HEK293 (cell line): ENCODE data around the gene SMIM36.

Experiments
- CTCF ChIA-PET: fragments of 350-600 bp; formaldehyde crosslinking; extraction: SDS; loops from one replicate; lab custom pipeline; 2021; ENCODE audit warnings: antibody characterized with exemption; lab: Yijun Ruan, JAX
- POLR2A ChIA-PET: fragments of 300-600 bp; formaldehyde crosslinking; extraction: SDS; loops from one replicate; lab custom pipeline; 2020; ENCODE audit warnings: antibody characterized with exemption, inconsistent platforms; lab: Yijun Ruan, JAX
- H3K27ac ChIP-seq: fragments of 200-500 bp; sonication (Bioruptor generic); 2 replicates; pipeline ENCODE4 v1.5.1; 2014; ENCODE audit warnings: low read depth, low read length, control low read depth, inconsistent platforms; ENCODE audit errors: extremely low read depth
- H3K36me3 ChIP-seq, 2 experiments: fragments of 200-500 bp in 1 of 2; sonication (Bioruptor generic) in 1 of 2; 1 replicate in 1 of 2; 2 replicates in 1 of 2; pipeline ENCODE4 v1.5.1; 2014 to 2017; ENCODE audit warnings: inconsistent platforms in 2 of 2, low read length in 2 of 2; ENCODE audit not compliant: control insufficient read depth in 2 of 2, insufficient read depth in 1 of 2
- H3K4me1 ChIP-seq: fragments of 200-500 bp; sonication (Bioruptor generic); 2 replicates; pipeline ENCODE4 v1.5.1; 2014; ENCODE audit warnings: mild to moderate bottlenecking, low read length, inconsistent platforms; ENCODE audit not compliant: control insufficient read depth, insufficient read depth
- H3K4me3 ChIP-seq: 2 replicates; pipeline ENCODE4 v1.5.1; 2011; ENCODE audit warnings: low read depth, mild to moderate bottlenecking, control low read depth, low read length, moderate library complexity
- H3K9me3 ChIP-seq: fragments of 200-500 bp; sonication (Bioruptor generic); 2 replicates; pipeline ENCODE4 v1.5.1; 2014; ENCODE audit warnings: low read depth, low read length, inconsistent platforms; ENCODE audit not compliant: control insufficient read depth, insufficient read depth
- GLIS2 ChIP-seq: fragments of 450-650 bp; formaldehyde crosslinking; IDR thresholded peaks from 2 replicates; pipeline ENCODE4 v1.5.1; 2016; ENCODE audit warnings: missing biosample characterization, missing genetic modification characterization
- HOXD13 ChIP-seq: sonication (generic); formaldehyde crosslinking; IDR thresholded peaks from 2 replicates; pipeline ENCODE4 v1.8.0; 2022; ENCODE audit warnings: missing genetic modification reagents, borderline replicate concordance
- KLF10 ChIP-seq: fragments of 450-650 bp; IDR thresholded peaks from 2 replicates; pipeline ENCODE4 v1.5.1; 2018; ENCODE audit warnings: missing biosample characterization, mild to moderate bottlenecking, missing genetic modification characterization
- KLF16 ChIP-seq: fragments of 450-650 bp; formaldehyde crosslinking; IDR thresholded peaks from 2 replicates; pipeline ENCODE4 v1.5.1; 2017; ENCODE audit warnings: missing biosample characterization, missing genetic modification characterization
- KLF7 ChIP-seq: fragments of 450-650 bp; formaldehyde crosslinking; IDR thresholded peaks from 2 replicates; pipeline ENCODE4 v1.5.1; 2016; ENCODE audit warnings: missing biosample characterization, missing genetic modification characterization, borderline replicate concordance
- ZNF114 ChIP-seq: fragments of 450-650 bp; formaldehyde crosslinking; IDR thresholded peaks from 2 replicates; pipeline ENCODE4 v1.5.0; 2017; ENCODE audit warnings: missing biosample characterization, missing genetic modification characterization
- ZNF184 ChIP-seq: fragments of 450-650 bp; IDR thresholded peaks from 2 replicates; pipeline ENCODE4 v1.5.1; 2018; ENCODE audit warnings: missing biosample characterization, mild to moderate bottlenecking, missing genetic modification characterization
- ZNF221 ChIP-seq: fragments of 450-650 bp; formaldehyde crosslinking; IDR thresholded peaks from 2 replicates; pipeline ENCODE4 v1.5.1; 2017; ENCODE audit warnings: missing biosample characterization, missing genetic modification characterization, borderline replicate concordance
- ZNF544 ChIP-seq: fragments of 450-650 bp; formaldehyde crosslinking; IDR thresholded peaks from 2 replicates; pipeline ENCODE4 v1.5.0; 2017; ENCODE audit warnings: missing biosample characterization, missing genetic modification characterization
- ZNF626 ChIP-seq: fragments of 450-650 bp; sonication (Bioruptor Pico); formaldehyde crosslinking; IDR thresholded peaks from 2 replicates; pipeline ENCODE4 v1.5.1; 2018; ENCODE audit warnings: missing biosample characterization, missing genetic modification characterization, inconsistent platforms
- ZNF843 ChIP-seq: fragments of 450-650 bp; formaldehyde crosslinking; IDR thresholded peaks from 2 replicates; pipeline ENCODE4 v1.5.1; 2016; ENCODE audit warnings: missing biosample characterization, missing genetic modification characterization
- TF ChIP-seq, protein P1 (sequence below): fragments of 450-650 bp; formaldehyde crosslinking; IDR thresholded peaks from 2 replicates; pipeline ENCODE4 v1.5.1; 2016; ENCODE audit warnings: missing biosample characterization, missing genetic modification characterization
- TF ChIP-seq, protein P2 (sequence below): fragments of 450-650 bp; formaldehyde crosslinking; IDR thresholded peaks from 2 replicates; pipeline ENCODE4 v1.5.1; 2016; ENCODE audit warnings: missing biosample characterization, missing genetic modification characterization
- TF ChIP-seq, protein P3 (sequence below): fragments of 450-650 bp; formaldehyde crosslinking; IDR thresholded peaks from 2 replicates; pipeline ENCODE4 v1.5.1; 2016; ENCODE audit warnings: missing biosample characterization, missing genetic modification characterization
- TF ChIP-seq, protein P4 (sequence below): fragments of 450-650 bp; formaldehyde crosslinking; IDR thresholded peaks from 2 replicates; pipeline ENCODE4 v1.5.1; 2016; ENCODE audit warnings: missing biosample characterization, missing genetic modification characterization
- TF ChIP-seq, protein P5 (sequence below): fragments of 450-650 bp; IDR thresholded peaks from 2 replicates; pipeline ENCODE4 v1.5.1; 2018; ENCODE audit warnings: missing biosample characterization, missing genetic modification characterization
- TF ChIP-seq, protein P6 (sequence below): fragments of 450-650 bp; formaldehyde crosslinking; IDR thresholded peaks from 2 replicates; pipeline ENCODE4 v1.5.1; 2016; ENCODE audit warnings: missing biosample characterization, missing genetic modification characterization
- TF ChIP-seq, protein P7 (sequence below): sonication (generic); formaldehyde crosslinking; IDR thresholded peaks from 2 replicates; pipeline ENCODE4 v1.8.1; 2022; ENCODE audit warnings: mild to moderate bottlenecking, moderate library complexity, missing genetic modification reagents

Gene SMIM36

DNA sequence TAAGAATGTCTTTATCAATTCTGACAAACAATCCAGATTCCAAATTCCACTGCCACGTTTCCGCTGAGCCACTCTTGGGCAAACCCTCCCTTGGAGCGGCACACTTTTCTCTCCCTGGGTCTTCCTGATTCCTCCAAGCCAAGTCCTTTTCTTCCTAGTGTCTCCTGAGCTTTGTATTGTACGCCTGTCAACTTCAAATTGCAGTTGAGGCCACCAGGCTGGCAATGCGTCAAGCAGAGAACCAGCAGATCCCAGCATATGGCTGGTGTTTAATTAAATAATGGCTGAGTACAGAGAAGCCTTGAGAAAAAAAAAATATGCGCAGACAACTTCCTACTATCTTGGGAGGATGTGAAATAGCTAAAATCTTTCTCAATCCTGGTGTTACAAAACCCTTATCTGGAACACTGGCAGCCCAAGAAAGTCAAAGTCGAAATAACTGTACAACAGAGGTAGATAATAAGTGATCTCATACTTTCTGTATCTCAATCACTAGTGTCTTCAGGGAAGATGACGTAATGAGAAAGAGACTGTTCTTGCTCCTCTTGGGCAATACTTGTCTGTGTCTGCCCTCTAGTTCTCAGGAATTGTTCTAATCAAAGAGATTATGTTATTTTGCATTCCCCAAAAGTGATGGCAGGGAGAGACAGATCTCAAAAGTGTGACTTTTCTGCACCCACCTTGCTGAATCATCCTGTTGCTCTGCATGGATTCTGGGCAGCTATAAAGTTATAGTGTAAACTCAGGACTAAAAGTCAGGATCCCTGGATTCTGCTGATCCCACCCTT lies 15.0 kb downstream of the SMIM36 start (continued):
- TF ChIP-seq, protein P1, sequence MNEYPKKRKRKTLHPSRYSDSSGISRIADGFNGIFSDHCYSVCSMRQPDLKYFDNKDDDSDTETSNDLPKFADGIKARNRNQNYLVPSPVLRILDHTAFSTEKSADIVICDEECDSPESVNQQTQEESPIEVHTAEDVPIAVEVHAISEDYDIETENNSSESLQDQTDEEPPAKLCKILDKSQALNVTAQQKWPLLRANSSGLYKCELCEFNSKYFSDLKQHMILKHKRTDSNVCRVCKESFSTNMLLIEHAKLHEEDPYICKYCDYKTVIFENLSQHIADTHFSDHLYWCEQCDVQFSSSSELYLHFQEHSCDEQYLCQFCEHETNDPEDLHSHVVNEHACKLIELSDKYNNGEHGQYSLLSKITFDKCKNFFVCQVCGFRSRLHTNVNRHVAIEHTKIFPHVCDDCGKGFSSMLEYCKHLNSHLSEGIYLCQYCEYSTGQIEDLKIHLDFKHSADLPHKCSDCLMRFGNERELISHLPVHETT (tag by site-specific recombination): no peak
- TF ChIP-seq KLF16 (no peak), HOXD13 (CRISPR knock-in tag) (no peak), ZNF221 (tag by site-specific recombination) (no peak), ZNF544 (tag by site-specific recombination) (no peak), ZNF626 (tag by site-specific recombination) (no peak), ZNF114 (tag by site-specific recombination) (no peak), ZNF184 (tag by site-specific recombination) (0 out of 2 replicates have a peak, but pooled peaks have one; percentile 13), GLIS2 (no peak), KLF10 (tag by site-specific recombination) (no peak)
- TF ChIP-seq, protein P2, sequence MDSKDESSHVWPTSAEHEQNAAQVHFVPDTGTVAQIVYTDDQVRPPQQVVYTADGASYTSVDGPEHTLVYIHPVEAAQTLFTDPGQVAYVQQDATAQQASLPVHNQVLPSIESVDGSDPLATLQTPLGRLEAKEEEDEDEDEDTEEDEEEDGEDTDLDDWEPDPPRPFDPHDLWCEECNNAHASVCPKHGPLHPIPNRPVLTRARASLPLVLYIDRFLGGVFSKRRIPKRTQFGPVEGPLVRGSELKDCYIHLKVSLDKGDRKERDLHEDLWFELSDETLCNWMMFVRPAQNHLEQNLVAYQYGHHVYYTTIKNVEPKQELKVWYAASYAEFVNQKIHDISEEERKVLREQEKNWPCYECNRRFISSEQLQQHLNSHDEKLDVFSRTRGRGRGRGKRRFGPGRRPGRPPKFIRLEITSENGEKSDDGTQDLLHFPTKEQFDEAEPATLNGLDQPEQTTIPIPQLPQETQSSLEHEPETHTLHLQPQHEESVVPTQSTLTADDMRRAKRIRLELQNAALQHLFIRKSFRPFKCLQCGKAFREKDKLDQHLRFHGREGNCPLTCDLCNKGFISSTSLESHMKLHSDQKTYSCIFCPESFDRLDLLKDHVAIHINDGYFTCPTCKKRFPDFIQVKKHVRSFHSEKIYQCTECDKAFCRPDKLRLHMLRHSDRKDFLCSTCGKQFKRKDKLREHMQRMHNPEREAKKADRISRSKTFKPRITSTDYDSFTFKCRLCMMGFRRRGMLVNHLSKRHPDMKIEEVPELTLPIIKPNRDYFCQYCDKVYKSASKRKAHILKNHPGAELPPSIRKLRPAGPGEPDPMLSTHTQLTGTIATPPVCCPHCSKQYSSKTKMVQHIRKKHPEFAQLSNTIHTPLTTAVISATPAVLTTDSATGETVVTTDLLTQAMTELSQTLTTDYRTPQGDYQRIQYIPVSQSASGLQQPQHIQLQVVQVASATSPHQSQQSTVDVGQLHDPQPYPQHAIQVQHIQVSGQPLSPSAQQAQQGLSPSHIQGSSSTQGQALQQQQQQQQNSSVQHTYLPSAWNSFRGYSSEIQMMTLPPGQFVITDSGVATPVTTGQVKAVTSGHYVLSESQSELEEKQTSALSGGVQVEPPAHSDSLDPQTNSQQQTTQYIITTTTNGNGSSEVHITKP (tag by site-specific recombination): no peak; the same call in 1 of the 2 replicates
- TF ChIP-seq, protein P3, sequence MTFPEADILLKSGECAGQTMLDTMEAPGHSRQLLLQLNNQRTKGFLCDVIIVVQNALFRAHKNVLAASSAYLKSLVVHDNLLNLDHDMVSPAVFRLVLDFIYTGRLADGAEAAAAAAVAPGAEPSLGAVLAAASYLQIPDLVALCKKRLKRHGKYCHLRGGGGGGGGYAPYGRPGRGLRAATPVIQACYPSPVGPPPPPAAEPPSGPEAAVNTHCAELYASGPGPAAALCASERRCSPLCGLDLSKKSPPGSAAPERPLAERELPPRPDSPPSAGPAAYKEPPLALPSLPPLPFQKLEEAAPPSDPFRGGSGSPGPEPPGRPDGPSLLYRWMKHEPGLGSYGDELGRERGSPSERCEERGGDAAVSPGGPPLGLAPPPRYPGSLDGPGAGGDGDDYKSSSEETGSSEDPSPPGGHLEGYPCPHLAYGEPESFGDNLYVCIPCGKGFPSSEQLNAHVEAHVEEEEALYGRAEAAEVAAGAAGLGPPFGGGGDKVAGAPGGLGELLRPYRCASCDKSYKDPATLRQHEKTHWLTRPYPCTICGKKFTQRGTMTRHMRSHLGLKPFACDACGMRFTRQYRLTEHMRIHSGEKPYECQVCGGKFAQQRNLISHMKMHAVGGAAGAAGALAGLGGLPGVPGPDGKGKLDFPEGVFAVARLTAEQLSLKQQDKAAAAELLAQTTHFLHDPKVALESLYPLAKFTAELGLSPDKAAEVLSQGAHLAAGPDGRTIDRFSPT (tag by site-specific recombination): no peak
- TF ChIP-seq, protein P4, sequence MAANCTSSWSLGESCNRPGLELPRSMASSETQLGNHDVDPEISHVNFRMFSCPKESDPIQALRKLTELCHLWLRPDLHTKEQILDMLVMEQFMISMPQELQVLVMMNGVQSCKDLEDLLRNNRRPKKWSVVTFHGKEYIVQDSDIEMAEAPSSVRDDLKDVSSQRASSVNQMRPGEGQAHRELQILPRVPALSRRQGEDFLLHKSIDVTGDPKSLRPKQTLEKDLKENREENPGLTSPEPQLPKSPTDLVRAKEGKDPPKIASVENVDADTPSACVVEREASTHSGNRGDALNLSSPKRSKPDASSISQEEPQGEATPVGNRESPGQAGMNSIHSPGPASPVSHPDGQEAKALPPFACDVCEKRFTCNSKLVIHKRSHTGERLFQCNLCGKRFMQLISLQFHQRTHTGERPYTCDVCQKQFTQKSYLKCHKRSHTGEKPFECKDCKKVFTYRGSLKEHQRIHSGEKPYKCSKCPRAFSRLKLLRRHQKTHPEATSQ: no peak
- TF ChIP-seq, protein P5, sequence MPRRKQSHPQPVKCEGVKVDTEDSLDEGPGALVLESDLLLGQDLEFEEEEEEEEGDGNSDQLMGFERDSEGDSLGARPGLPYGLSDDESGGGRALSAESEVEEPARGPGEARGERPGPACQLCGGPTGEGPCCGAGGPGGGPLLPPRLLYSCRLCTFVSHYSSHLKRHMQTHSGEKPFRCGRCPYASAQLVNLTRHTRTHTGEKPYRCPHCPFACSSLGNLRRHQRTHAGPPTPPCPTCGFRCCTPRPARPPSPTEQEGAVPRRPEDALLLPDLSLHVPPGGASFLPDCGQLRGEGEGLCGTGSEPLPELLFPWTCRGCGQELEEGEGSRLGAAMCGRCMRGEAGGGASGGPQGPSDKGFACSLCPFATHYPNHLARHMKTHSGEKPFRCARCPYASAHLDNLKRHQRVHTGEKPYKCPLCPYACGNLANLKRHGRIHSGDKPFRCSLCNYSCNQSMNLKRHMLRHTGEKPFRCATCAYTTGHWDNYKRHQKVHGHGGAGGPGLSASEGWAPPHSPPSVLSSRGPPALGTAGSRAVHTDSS: no peak
- TF ChIP-seq, all 188 proteins: peak for 18

DNA sequence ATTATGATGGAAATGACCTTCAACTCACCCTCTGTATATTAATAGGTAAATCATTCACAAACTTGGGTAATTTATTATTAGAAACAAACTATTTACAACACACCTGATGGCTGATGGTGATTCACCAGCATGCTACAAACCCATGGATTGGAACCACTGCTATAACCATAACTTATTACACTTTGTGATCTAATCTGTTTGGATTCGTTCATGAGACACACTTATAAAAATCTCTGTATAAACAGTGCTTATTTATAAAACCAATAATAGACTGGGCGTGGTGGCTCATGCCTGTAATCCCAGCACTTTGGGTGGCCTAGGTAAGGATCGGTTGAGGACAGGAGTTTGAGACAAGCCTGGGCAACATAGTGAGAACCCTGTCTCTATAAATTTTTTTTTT lies 16.0 kb downstream of the SMIM36 start:
- Histone ChIP-seq H3K9me3 (no peaks in the 10 kb centered on the region), H3K27ac (no peak overlapping the region), H3K4me3 (no peak overlapping the region), H3K36me3 (no peaks in the 10 kb centered on the region), H3K4me1 (peaks cover 14% of the 10 kb centered on the region)
- POLR2A ChIA-PET: no interaction called here
- CTCF ChIA-PET: interaction anchor here (0.6 kb wide), 2 partner anchors 130 to 170 kb away, joined by 3 to 4 read pairs; no protein-coding TSS in a partner anchor
- peak; percentile 79 for TF ChIP-seq ZNF843 (tag by site-specific recombination)
- TF ChIP-seq, protein P1 (tag by site-specific recombination): 0 out of 2 replicates have a peak, but pooled peaks have one; percentile 26
- TF ChIP-seq, protein P6, sequence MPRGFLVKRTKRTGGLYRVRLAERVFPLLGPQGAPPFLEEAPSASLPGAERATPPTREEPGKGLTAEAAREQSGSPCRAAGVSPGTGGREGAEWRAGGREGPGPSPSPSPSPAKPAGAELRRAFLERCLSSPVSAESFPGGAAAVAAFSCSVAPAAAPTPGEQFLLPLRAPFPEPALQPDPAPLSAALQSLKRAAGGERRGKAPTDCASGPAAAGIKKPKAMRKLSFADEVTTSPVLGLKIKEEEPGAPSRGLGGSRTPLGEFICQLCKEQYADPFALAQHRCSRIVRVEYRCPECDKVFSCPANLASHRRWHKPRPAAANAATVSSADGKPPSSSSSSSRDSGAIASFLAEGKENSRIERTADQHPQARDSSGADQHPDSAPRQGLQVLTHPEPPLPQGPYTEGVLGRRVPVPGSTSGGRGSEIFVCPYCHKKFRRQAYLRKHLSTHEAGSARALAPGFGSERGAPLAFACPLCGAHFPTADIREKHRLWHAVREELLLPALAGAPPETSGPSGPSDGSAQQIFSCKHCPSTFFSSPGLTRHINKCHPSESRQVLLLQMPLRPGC (tag by site-specific recombination): 0 out of 2 replicates have a peak, but pooled peaks have one; percentile 18
- TF ChIP-seq, protein P7, sequence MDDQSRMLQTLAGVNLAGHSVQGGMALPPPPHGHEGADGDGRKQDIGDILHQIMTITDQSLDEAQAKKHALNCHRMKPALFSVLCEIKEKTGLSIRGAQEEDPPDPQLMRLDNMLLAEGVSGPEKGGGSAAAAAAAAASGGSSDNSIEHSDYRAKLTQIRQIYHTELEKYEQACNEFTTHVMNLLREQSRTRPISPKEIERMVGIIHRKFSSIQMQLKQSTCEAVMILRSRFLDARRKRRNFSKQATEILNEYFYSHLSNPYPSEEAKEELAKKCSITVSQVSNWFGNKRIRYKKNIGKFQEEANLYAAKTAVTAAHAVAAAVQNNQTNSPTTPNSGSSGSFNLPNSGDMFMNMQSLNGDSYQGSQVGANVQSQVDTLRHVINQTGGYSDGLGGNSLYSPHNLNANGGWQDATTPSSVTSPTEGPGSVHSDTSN (CRISPR knock-in tag): no peak
- TF ChIP-seq KLF7: peak; percentile 96
